PC-3 (cell line): ENCODE measurements around the gene TSPAN2. TPM values are rescaled to one million over a fixed set of nuclear protein-coding genes. Genes with fewer than 3 reads are reported as not detected.
"Not testable (repeated sequence)": the region's sequence is repeated elsewhere in the genome, so short reads cannot be mapped to it uniquely, and the experiment has no call there.

Source experiments
- ATAC-seq: fragments of 200-7000 bp; cut with Tn5 transposase; 2 replicates; pipeline ENCODE4 v1.9.1; 2020; ENCODE audit warnings: mild to moderate bottlenecking, moderate library complexity
- BruUV-seq: library from RNA; stranded (reverse); fragments of 400-500 nt; replicated peaks from 2 replicates; lab custom pipeline; 2021; lab: Mats Ljungman, UMichigan
- CTCF ChIA-PET: fragments of 300-600 bp; sonication (Branson Sonifier 250); formaldehyde crosslinking; loops from one replicate; lab custom pipeline; 2022; ENCODE audit warnings: antibody characterized with exemption; lab: Charles Lee
- POLR2A ChIA-PET: fragments of 300-600 bp; sonication (Branson Sonifier 250); formaldehyde crosslinking; loops from one replicate; lab custom pipeline; 2022; ENCODE audit warnings: antibody characterized with exemption; ENCODE audit not compliant: unreplicated experiment; lab: Charles Lee
- DNase-seq: peaks from one replicate; pipeline ENCODE4 v3.0.0-alpha.2; 2015
- H2AFZ ChIP-seq: fragments of 300-600 bp; sonication (generic); 2 replicates; pipeline ENCODE4 v1.6.0; 2016; ENCODE audit warnings: antibody characterized with exemption, low read length
- H3F3A ChIP-seq: fragments of 300-600 bp; sonication (generic); one replicate; pipeline ENCODE4 v1.6.0; 2017; ENCODE audit warnings: antibody characterized with exemption, low read length, control low read depth, mild to moderate bottlenecking; ENCODE audit not compliant: unreplicated experiment
- H3K27ac ChIP-seq: fragments of 300-600 bp; sonication (generic); 2 replicates; pipeline ENCODE4 v1.5.1; 2016; ENCODE audit warnings: mild to moderate bottlenecking, low read length
- H3K27me3 ChIP-seq: fragments of 300-600 bp; sonication (generic); 2 replicates; pipeline ENCODE4 v1.6.1; 2016; ENCODE audit warnings: low read length, mixed read lengths
- H3K36me3 ChIP-seq: fragments of 300-600 bp; sonication (generic); 2 replicates; pipeline ENCODE4 v1.6.1; 2016; ENCODE audit warnings: low read depth, mixed run types, low read length, mixed read lengths
- H3K4me1 ChIP-seq: fragments of 300-600 bp; sonication (generic); 2 replicates; pipeline ENCODE4 v1.5.1; 2016; ENCODE audit warnings: low read length; ENCODE audit not compliant: insufficient read depth
- H3K4me2 ChIP-seq: fragments of 300-600 bp; sonication (generic); 2 replicates; pipeline ENCODE4 v1.6.0; 2016; ENCODE audit warnings: low read length
- H3K4me3 ChIP-seq: fragments of 300-600 bp; sonication (generic); 2 replicates; pipeline ENCODE4 v1.5.1; 2016; ENCODE audit warnings: mild to moderate bottlenecking, low read length, mixed read lengths
- H3K79me2 ChIP-seq: fragments of 300-600 bp; sonication (generic); 2 replicates; pipeline ENCODE4 v1.6.1; 2017; ENCODE audit warnings: low read length, mixed read lengths
- H3K9ac ChIP-seq: fragments of 300-600 bp; sonication (generic); 2 replicates; pipeline ENCODE4 v1.6.0; 2016; ENCODE audit warnings: mild to moderate bottlenecking, low read length
- H3K9me2 ChIP-seq: fragments of 300-600 bp; sonication (generic); replicated peaks from 2 replicates; pipeline ENCODE4 v1.6.1; 2016; ENCODE audit warnings: mixed run types, low read length, mixed read lengths
- H3K9me3 ChIP-seq: fragments of 300-600 bp; sonication (generic); 2 replicates; pipeline ENCODE4 v1.6.1; 2016; ENCODE audit warnings: low read length, mixed read lengths
- H4K20me1 ChIP-seq: fragments of 300-600 bp; sonication (generic); 2 replicates; pipeline ENCODE4 v1.6.1; 2016; ENCODE audit warnings: low read length, mixed read lengths
- CTCF ChIP-seq: fragments of 300-600 bp; sonication (generic); conservative IDR thresholded peaks from 2 replicates; pipeline ENCODE4 v1.5.1; 2017; ENCODE audit warnings: antibody characterized with exemption, low read depth, mild to moderate bottlenecking, low read length
- EZH2 ChIP-seq: fragments of 300-600 bp; sonication (generic); IDR thresholded peaks from one replicate; pipeline ENCODE4 v1.6.1; 2017; ENCODE audit warnings: antibody characterized with exemption, mild to moderate bottlenecking, low read length; ENCODE audit not compliant: unreplicated experiment
- EZH2phosphoT487 ChIP-seq: fragments of 300-600 bp; sonication (generic); IDR thresholded peaks from 2 replicates; pipeline ENCODE4 v1.6.1; 2018; ENCODE audit warnings: mild to moderate bottlenecking, antibody characterized with exemption, low read length, borderline replicate concordance
- intact Hi-C: fragments of 100-400 bp; cut with micrococcal nuclease; formaldehyde crosslinking; loops from 2 replicates; pipeline ENCODE4 v1.9.0; 2023
- total RNA-seq: library from RNA; depleted of rRNA; stranded (reverse); fragments of >200 nt; gene quantifications from 2 replicates; pipeline ENCODE4 v1.2.3, GENCODE V29; 2014

Gene TSPAN2
- total RNA-seq, 1 experiment from 2014 or later: 1.7 TPM

- H3K4me1 ChIP-seq: no peaks in the 10 kb centered on the region
- no peaks in the 10 kb centered on the region for H3F3A ChIP-seq
- no peaks in the 10 kb centered on the region for H3K9me2 ChIP-seq
- H3K4me2 ChIP-seq: no peak overlapping the region
- no peaks in the 10 kb centered on the region for H3K79me2 ChIP-seq
- peaks cover 14% of the 10 kb centered on the region; the same call in 1 of the 2 replicates for H3K27me3 ChIP-seq
- no peak overlapping the region for H2AFZ ChIP-seq
- H3K9me3 ChIP-seq: no peaks in the 10 kb centered on the region
- ChIA-PET CTCF (no interaction called here), POLR2A (no interaction called here)
- H3K36me3 ChIP-seq: no peaks in the 10 kb centered on the region
- BruUV-seq: no TSS peak
- no peaks in the 10 kb centered on the region for H4K20me1 ChIP-seq
- TF ChIP-seq EZH2phosphoT487 (no peak), CTCF (no peak), EZH2 (no peak)
- H3K4me3 ChIP-seq: no peak overlapping the region
- H3K27ac ChIP-seq: no peak overlapping the region
- intact Hi-C loops: no loop called here
- ATAC-seq (no peak), DNase-seq (no peak)
- no peak overlapping the region for H3K9ac ChIP-seq
Observed at GRCh38 chr1:115021145-115021544, 68.2 kb downstream of the TSPAN2 start.

GRCh38 chr1:115019549-115019948, 69.8 kb downstream of the TSPAN2 start:
- H3K27ac ChIP-seq, H3K9me3 ChIP-seq, BruUV-seq, H3K79me2 ChIP-seq, POLR2A ChIA-PET, DNase-seq, H3K4me3 ChIP-seq, H2AFZ ChIP-seq, H4K20me1 ChIP-seq, H3K9me2 ChIP-seq, intact Hi-C loops, H3K4me2 ChIP-seq, H3K36me3 ChIP-seq, H3K9ac ChIP-seq, H3K4me1 ChIP-seq, CTCF ChIA-PET, ATAC-seq, H3F3A ChIP-seq: not testable (repeated sequence)
- H3K27me3 ChIP-seq: peaks cover 13% of the 10 kb centered on the region; the same call in 1 of the 2 replicates

- Histone ChIP-seq H3K4me3 (no peak overlapping the region), H3K36me3 (no peaks in the 10 kb centered on the region), H3K79me2 (no peaks in the 10 kb centered on the region), H3K4me2 (no peak overlapping the region), H3K27ac (no peak overlapping the region), H3K4me1 (no peaks in the 10 kb centered on the region), H3K27me3 (no peaks in the 10 kb centered on the region), H3F3A (no peaks in the 10 kb centered on the region), H3K9me3 (no peaks in the 10 kb centered on the region), H2AFZ (no peak overlapping the region), H3K9me2 (no peaks in the 10 kb centered on the region), H4K20me1 (no peaks in the 10 kb centered on the region), H3K9ac (no peak overlapping the region)
- CTCF ChIA-PET: no interaction called here
- ATAC-seq (no peak), DNase-seq (no peak)
- TF ChIP-seq EZH2: no peak
- TF ChIP-seq CTCF: no peak
- TF ChIP-seq EZH2phosphoT487: no peak
- no TSS peak for BruUV-seq
- intact Hi-C loops: no loop called here
- POLR2A ChIA-PET: no interaction called here
Observed at GRCh38 chr1:115013792-115014191, 75.5 kb downstream of the TSPAN2 start.
